Right lobe of liver (tissue), 4 donors: ENCODE measurements around the gene RFX4.

Source experiments
- CTCF ChIP-seq, 4 donors: fragments of 200-600 bp in 3 of 4; fragments of 450-650 bp in 1 of 4; IDR thresholded peaks; one replicate each; pipeline versions ENCODE4 v1.5.1 to v1.8.0; 2016 to 2022; ENCODE audit warnings: antibody characterized with exemption in 4 of 4, mild to moderate bottlenecking in 2 of 4
- POLR2A ChIP-seq: fragments of 450-650 bp; IDR thresholded peaks from one replicate; pipeline ENCODE4 v1.6.1; 2017; ENCODE audit warnings: antibody characterized with exemption, mild to moderate bottlenecking
- donor health status: DM: no; HTN: no; CAD: no.
- donor health status: DM: no; HTN: no; CAD: no.
- donor health status: DM: no; HTN: yes; CAD: no.

DNA sequence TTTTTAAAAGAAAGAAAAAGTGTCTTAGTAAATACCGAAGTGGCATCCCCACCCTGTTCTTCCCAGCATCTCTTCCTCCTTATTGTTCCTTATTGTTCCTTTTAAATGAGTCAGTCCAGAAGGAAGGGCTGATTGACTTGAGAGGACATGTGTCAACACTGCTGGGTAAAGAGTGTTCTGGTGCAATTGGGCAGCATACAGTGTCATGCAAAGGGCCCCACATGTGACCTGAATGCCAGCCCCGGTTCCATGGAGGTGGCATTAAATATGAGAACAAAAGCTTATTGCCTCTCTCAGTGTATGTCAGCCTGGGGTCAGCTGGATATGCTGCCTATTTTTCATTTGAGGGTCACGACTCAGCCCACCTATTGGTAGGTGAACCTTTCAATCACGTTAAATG lies 132.8 kb downstream of the RFX4 start:
- no peak for TF ChIP-seq CTCF (IDR thresholded peaks at IDR 0.05)
- no peak for TF ChIP-seq POLR2A
